GM12878 (cell line): Measurements from ENCODE around the gene USE1.

Experiments used
- BCLAF1 ChIP-seq: fragments of 450-650 bp; IDR thresholded peaks from 2 replicates; pipeline ENCODE4 v1.6.1; 2017; ENCODE audit warnings: antibody characterized with exemption, mild to moderate bottlenecking, moderate library complexity
- CTCF ChIP-seq, 3 experiments: IDR thresholded peaks in 2 of 3; conservative IDR thresholded peaks in 1 of 3; 2 replicates each; pipeline ENCODE4 v1.5.1; 2011; ENCODE audit warnings: low read depth in 3 of 3, low read length in 3 of 3, mild to moderate bottlenecking in 3 of 3, control low read depth in 2 of 3, moderate library complexity in 2 of 3, inconsistent platforms in 1 of 3, mixed read lengths in 1 of 3; ENCODE audit not compliant: control insufficient read depth in 2 of 3, insufficient read depth in 1 of 3; ENCODE audit errors: extremely low read depth in 1 of 3
- EED ChIP-seq: sonication (generic); IDR thresholded peaks from 2 replicates; pipeline ENCODE4 v1.6.1; 2016; ENCODE audit warnings: antibody characterized with exemption, low read depth
- EP300 ChIP-seq, 2 experiments: fragments of 150-350 bp in 1 of 2; IDR thresholded peaks; 2 replicates each; pipeline ENCODE4 v1.6.1; 2011 to 2012; ENCODE audit warnings: low read depth in 2 of 2, low read length in 2 of 2, borderline replicate concordance in 1 of 2, improper control_type of control experiment in 1 of 2, inconsistent platforms in 1 of 2; ENCODE audit not compliant: control insufficient read depth in 1 of 2
- FOXM1 ChIP-seq: IDR thresholded peaks from 2 replicates; pipeline ENCODE4 v1.6.1; 2012; ENCODE audit warnings: low read depth, mild to moderate bottlenecking, inconsistent platforms, low read length, moderate library complexity
- JUNB ChIP-seq: IDR thresholded peaks from 2 replicates; pipeline ENCODE4 v1.6.1; 2016; ENCODE audit warnings: antibody characterized with exemption, mild to moderate bottlenecking
- MAX ChIP-seq: IDR thresholded peaks from 2 replicates; pipeline ENCODE4 v1.6.1; 2012; ENCODE audit warnings: low read depth, low read length, improper control_type of control experiment
- NRF1 ChIP-seq: conservative IDR thresholded peaks from 2 replicates; pipeline ENCODE4 v1.6.1; 2011; ENCODE audit warnings: mild to moderate bottlenecking, low read depth, low read length, improper control_type of control experiment
- POLR2A ChIP-seq: IDR thresholded peaks from 2 replicates; pipeline ENCODE4 v1.6.1; 2011; ENCODE audit warnings: low read depth, mild to moderate bottlenecking, low read length
- POLR2AphosphoS5 ChIP-seq: IDR thresholded peaks from 2 replicates; pipeline ENCODE4 v1.6.1; 2011; ENCODE audit warnings: mild to moderate bottlenecking, low read length, inconsistent platforms
- RB1 ChIP-seq: fragments of 450-650 bp; formaldehyde crosslinking; IDR thresholded peaks from 2 replicates; pipeline ENCODE4 v1.6.1; 2017; ENCODE audit warnings: mild to moderate bottlenecking, borderline replicate concordance
- SRF ChIP-seq, 2 experiments: IDR thresholded peaks; 2 replicates each; pipeline ENCODE4 v1.6.1; 2011; ENCODE audit warnings: low read depth in 2 of 2, low read length in 2 of 2, mild to moderate bottlenecking in 1 of 2, moderate library complexity in 1 of 2
- TAF1 ChIP-seq: IDR thresholded peaks from 2 replicates; pipeline ENCODE4 v1.6.1; 2011; ENCODE audit warnings: mild to moderate bottlenecking, low read depth, low read length, borderline replicate concordance
- YY1 ChIP-seq: IDR thresholded peaks from 2 replicates; pipeline ENCODE4 v1.6.1; 2011; ENCODE audit warnings: low read depth, mild to moderate bottlenecking, low read length

- TF ChIP-seq EP300 (IDR thresholded peaks at IDR 0.05; ENCODE audit: borderline replicate concordance in 1 of 2, control insufficient read depth in 1 of 2, low read depth in 2 of 2, low read length in 2 of 2) (no peak), NRF1 (no peak), CTCF (IDR thresholded peaks at IDR 0.05 in 2 of 3, conservative IDR thresholded peaks at IDR 0.05 in 1 of 3; ENCODE audit: control insufficient read depth in 2 of 3, extremely low read depth in 1 of 3, insufficient read depth in 1 of 3, low read depth in 3 of 3, low read length in 3 of 3) (no peak), RB1 (no peak), JUNB (no peak), MAX (no peak), EED (no peak), FOXM1 (no peak), POLR2AphosphoS5 (no peak), TAF1 (no peak), SRF (IDR thresholded peaks at IDR 0.05; ENCODE audit: low read depth in 2 of 2, low read length in 2 of 2) (no peak), POLR2A (0 out of 2 replicates have a peak, but pooled peaks have one; percentile 42), YY1 (no peak), BCLAF1 (no peak)
Observed at GRCh38 chr19:17171874-17172273, 43.3 kb upstream of the USE1 start.
